GM18858 (cell line): ENCODE results near the gene C1QTNF6.

Source experiments
- ATAC-seq: cut with Tn5 transposase; IDR thresholded peaks from one replicate; pipeline ENCODE4 v1.9.1; 2021; ENCODE audit not compliant: unreplicated experiment

Gene C1QTNF6

DNA sequence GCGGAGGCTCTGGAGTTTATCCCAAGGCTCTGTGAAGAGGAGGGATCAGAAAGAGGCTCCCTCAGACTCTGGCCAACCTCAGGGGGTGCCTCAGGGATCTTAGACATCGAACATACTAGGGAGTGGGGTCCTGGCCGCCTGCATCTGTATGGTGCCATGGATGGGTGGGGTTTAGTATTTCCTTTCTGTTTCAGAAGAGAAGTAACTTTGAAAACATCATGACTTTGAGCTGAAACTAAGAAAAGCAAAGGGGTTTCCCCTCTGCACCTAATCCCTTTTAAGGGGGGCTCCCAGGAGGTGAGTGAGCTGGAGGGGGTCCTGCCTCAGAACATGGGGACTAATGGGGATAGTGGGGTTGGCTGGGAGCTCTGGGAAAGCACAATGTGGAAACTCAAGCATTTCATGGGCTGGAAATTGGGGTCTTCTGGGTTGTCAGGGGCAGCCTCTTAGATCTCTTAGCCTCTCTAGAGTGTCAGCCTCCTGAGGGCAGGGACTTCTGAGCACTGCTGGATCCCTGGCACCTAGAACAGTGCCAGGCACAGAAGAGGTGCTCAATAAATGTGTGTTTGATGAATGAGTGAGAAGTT lies 36.0 kb upstream of the C1QTNF6 start:
- no peak for ATAC-seq

DNA sequence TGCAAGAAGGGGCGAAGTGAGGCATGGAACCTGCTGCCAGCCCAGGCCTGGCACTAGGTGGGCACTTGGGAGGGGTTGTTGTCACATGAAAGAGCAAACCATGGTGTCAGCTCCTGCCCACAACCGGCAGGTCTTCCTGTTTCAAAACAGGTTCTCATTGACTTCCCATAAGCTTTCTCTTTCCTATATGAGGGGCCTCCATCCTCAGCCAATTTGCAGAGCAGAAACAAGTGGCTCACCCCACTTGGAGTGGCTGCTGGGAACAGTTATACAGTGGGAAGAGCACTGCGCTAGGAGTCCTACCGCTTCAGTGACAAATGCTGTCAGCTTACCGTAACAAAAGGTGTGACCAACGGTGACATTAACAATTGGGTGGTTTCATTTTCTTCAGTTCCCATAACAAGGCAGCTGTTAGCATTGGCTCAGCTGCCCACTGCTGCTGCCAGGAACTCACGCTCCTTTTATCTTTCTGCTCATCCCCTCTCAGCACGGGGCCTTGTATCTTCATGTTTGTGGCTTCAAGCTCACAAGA lies 34.5 kb upstream of the C1QTNF6 start:
- ATAC-seq = no peak

DNA sequence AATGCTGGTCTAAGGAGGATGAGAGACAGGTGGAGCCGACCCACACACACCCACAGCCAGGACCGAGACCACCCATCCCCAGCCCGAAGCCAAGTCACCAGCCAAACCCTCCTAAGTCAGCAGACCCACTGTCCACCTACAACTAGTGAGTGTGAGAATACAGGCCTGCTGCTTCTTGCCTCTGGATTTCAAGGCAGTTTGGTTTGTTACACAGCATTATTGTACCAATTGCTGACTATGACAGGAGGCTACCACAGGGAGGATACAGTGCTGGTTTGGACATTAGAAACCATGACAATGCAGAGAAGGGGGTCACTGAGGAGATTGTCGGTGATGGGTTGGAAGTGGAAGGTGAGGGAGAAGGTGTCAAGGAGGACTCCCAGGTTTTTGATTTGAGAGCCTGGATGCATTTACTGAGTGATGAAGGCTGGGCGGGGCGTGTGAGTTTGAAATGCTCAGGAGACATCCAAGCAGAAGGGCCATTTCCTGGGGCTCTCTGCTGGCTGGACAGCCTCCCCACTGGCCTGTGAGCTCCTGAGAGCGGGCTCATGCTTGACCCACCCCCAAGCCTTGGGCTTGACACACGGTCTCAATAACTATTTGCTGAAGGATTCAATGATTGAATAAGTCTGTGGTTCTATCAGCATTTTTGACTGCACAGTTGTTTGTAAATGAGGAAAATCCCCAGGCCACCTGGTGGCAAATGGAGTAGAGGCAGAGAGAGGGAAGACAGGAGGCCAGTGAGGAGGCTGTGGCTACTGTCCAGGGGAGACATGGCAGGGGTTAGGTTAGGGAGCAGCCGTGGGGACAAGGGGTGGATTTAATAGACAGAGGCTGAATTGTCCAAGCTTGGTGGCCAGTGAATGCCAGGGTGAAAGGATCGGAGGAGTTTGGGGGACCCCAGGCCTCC lies 33.6 kb upstream of the C1QTNF6 start:
- no peak for ATAC-seq

DNA sequence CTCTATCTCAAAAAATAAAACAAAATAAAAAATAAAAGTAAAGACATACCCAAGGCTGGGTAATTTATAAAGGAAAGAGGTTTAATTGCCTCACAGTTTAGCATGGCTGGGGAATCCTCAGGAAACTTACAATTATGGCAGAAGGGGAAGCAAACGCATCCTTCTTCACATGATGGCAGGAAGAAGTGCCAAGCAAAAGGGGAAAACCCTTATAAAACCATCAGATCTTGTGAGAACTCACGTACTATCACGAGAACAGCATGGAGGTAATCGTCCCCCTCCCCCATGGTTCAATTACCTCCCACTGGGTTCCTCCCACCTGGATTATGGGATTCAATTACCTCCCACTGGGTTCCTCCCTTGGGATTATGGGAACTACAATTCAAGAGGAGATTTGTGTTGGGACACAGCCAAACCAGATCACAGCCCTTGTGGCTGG lies 32.5 kb upstream of the C1QTNF6 start:
- no peak for ATAC-seq

DNA sequence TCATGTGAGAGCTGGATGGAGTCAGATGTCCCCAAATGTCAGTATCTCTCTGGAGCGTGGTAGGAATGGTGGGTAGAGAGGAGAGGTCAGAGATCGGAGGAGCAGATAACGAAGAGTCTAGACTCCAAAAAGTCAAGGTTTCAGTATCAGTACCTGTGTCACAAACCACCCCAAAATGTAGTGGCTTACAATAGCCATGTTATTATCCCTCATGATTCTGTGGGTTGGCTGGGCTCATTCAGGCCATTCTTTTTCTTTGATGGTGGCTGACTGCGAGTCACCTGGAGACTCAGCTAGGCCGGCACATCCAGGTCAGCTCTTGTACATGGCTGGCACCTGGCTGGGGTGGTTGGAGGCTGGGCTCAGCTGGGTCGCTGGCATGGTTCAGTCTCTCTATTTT lies 31.5 kb upstream of the C1QTNF6 start:
- peak; percentile 6 for ATAC-seq

DNA sequence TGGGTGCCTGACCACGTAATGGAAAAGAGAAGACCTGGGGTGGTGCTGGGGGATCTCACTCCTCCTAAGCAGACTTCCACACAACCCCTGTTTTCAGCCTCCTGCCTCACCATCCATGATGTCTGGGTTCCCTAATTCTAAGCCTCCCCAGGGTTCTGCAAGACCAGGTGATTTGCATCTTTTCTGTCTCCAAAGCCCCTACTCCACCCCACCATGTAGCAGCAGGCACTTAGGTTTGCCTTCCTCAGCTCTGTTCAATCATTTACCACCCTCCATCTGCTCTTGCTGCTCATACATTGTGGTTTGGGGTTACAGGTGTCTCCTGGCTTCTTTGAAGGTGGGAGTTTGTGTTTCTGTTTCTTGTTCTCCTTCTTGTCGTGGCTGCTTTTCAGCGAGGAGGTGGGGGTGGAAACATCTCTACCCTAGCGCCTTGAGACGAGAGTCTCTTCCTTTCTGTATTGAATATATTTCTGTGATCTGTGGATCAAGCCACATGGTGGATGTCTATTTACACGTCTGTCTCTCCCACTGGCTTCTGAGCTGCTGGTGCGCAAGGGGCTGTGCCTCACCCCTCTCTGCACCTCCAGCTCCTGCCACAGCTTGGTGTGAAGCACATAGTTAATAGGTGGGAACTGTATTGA lies 30.8 kb upstream of the C1QTNF6 start:
- peak; percentile 71 for ATAC-seq

DNA sequence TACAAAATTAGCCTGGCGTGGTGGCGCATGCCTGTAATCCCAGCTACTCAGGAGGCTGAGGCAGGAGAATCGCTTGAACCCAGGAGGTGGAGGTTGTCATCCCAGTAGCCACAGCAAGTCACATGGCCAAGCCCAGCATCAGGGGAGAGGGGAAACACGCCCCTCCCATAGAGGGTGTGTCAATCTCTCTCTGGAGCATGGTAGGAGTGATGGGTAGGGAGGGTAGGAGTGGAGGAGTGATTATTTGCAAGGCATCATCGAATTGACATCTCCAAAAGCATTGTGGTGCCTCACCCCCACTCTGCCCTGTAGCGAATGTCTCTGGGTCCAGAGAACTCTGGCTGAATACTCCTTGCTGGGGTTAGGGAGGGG lies 30.3 kb upstream of the C1QTNF6 start:
- no peak for ATAC-seq

DNA sequence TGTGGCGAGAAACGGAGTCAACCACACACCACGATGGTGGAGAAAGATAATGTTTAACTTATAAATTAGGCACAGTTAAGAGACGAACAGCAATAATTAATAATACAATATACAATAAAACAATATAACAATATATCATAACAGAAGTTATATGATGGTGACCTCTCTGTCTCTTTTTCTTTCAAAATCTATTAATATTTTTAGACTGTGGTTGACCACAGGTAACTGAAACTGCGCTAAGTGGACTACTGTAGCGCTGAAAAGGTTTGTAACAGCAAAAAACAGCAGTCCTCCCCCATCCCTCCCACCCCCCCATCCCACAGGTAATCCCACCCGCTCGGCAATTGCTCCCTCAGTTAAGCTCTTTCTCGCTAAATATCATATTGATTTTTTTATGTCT lies 27.8 kb upstream of the C1QTNF6 start:
- ATAC-seq = no peak

DNA sequence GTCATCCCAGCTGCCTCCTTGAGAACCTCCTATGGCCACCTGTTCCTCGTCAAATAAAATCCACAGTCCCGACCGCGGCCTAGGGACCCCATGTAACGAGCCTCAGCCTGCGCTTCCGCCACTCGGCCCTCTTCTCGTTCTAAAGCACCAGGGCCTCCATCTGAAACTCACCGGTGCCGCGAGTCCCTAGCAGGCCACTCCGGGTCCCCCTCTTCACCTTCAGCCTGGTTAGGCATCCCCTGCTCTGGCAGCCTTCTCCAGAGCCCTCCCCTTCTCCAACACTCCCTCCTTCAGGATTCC lies 26.6 kb upstream of the C1QTNF6 start:
- no peak for ATAC-seq

DNA sequence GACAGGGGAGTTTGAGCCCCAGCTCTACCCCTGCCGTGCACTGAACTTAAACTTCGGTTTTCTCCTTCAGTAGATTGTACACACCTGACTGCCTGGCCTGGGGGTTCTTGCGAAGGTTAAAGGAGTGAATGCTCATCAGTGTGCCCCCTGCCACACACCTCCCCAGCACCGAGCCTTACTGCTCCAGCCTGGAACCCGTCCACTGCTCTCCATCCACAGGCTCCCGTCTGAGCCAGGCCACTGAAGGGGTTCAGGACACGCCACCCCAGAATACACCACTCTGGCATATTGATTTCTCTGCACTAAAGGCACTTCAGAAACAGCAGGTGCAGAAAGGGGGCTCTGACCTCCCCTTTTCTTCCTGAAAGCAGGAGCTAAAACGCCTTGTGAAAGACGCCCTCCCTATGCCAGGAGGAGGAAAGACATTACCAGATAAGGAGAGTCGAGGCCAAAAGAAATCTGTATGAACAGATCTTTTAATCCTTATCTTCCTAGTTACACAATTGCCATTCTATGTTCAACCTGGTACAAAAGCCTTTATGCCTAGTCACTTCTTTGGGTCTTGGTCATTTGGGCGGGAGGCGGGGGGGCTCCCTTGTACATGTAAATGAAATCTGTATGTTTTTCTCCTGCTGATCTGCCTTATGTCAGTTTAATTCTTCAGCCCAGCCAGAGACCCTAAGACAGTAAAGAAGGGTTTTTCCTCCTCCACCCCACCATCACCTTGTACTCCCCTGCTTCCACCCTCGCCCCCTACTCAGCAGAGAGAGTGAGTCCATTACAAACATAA lies 26.1 kb upstream of the C1QTNF6 start:
- no peak for ATAC-seq

DNA sequence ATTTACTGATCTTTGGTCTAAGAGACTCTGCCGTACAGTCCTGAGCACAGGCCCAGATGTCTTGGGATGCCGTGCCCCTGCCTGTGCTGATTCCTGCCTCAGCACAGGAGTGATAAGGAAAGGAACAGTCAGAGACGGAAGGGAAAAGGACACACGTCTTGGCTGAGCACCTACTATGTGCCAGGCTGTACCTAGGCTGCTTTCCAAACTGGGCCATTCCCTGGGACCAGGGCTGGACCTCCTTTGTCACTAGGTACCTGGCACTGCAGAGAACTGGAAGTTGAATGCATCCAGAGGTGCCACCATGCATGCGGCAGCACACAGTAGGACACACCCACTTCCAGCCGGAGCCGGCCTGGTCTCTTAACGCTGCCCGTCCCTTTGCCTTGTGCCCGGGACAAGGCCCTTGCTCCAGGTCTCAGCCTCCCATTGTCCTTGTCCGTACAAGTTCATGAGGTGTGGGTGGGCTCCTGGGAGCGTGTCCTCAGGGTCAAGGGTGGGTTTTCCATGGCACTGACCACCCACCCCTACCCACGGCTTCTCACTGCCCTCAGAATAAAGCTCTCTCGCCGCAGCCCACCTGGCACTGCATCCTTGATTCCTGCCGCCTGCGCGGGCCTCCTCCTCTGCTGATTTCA lies 25.3 kb upstream of the C1QTNF6 start:
- no peak for ATAC-seq

DNA sequence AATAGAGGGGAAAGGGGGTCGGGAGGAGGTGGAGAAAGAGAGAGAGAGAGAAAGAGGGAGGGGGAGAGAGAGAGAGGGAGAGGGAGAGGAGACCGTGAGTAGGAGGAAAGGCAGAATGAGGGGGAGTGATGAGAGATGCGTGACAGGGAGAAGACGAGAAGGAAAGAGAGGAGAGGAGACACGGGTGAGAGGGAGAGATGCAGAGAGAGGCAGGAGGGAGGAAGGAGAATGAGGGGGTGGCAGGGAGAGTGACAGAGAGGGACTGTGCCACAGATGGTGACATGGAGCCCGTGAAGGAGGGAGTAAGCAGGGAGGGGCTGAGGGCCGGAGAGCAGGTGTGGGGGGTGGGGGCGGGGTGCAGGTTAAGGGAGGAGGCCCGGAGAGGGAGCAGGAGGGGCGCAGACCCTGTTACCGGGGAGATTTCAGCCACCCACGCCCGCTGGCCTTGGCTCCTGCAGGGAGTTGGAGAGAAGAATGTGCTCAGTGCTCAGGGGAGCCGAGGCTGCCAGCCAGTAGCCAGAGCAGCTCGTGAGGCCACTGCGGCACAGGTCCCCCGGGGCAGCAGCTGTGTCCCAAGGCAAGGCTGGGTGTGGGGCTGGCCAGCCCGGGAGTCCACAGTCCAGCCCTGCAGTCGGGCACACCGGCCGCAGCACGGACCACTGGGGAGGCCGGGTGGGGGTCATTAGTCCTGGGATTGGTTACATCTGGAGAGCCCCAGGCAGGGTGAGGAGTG lies 24.3 kb upstream of the C1QTNF6 start, which contains the start of gene SSTR3:
SSTR3 (minus strand) TSS at position 304 of the 733 bp plus-strand sequence. CDS start 4,674 bp downstream, outside the sequence.
- ATAC-seq = no peak

DNA sequence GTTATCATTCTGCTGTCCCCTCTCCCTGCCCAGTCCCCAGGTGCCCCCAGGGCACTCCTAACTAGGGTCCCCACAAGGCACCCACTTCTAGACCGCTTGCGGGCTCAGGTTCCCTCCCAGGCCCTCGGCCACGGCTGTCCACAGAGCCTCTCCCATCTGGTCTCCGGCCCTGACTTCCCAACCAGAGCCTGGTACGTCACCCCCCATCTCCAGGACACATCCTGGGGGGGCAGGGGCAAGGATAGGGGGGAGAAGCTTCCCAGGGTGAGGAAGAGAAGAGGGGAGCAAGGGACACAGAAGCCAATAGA lies 23.8 kb upstream of the C1QTNF6 start:
- ATAC-seq = no peak

DNA sequence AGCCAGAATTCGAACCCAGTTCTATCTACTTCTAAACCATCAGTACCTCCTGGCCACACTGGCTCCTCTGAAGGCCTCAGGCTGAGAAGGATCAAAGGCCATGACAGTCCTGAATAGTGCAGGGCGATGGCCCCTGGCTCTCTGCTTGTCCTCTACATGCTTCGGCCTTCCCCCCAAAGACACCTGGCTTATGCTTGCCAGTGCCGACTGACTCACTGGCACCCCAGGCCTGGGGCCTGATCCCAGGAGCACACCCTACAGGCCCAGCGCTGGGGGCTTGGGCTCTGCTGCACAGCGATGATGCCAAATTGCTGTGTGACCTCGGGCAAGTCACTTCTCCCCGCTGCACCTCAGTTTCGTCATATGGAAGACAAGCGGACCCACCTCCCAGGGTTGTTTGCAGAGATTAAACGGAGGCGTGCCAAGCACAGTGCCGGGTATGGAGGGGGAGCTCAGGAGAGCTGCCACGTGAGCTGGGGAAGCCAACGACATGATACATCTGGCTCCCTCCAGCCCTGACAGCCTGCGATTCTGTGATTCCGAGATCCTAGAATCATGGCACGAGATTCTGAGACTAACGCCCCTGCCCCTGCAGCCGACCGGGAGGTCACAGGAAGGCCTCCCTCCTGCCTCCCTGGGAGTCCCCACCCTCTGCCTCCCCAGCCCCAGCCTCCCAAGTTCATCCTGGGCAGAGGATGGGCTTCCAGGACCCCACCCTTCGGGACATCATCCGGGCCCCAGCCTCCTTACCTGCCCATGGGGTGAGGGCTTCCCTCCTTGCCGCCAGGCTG lies 23.2 kb upstream of the C1QTNF6 start:
- no peak for ATAC-seq

DNA sequence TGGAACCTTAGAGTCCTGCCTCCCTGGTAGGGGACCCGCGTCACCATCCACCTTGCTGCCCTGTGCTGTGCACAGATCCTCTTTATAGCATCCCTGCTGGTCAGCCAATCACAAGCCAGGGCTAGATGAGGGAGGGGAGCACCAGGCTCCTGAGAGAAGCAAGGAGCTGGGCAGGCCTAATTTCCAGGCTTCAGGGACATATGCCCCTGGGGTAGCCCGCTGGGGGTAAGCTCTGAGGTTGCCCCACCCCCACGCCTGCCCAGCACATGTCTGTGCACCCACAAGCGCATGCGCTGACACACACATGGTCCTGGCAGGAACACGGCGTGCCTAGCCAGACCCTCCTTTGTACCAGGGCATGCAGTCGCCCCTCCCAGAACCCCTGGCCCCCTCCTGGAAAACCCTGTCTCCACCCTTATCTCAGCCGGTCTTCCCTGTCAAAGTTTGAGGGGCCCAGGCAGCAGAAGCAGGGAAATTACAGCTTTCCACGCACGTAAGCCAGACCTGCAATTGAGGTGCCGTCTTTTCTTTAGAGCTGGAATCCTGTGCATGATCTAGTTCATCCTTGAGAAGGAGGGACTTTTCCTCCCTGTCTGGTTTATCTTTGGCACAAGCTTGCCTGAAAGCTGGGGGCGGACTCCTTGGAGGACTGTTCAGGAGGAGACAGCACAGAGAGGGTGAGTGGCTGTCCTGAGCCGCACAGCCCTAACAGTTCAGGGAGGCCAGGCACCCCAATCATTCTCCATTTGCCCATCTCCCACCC lies 22.2 kb upstream of the C1QTNF6 start:
- no peak for ATAC-seq

DNA sequence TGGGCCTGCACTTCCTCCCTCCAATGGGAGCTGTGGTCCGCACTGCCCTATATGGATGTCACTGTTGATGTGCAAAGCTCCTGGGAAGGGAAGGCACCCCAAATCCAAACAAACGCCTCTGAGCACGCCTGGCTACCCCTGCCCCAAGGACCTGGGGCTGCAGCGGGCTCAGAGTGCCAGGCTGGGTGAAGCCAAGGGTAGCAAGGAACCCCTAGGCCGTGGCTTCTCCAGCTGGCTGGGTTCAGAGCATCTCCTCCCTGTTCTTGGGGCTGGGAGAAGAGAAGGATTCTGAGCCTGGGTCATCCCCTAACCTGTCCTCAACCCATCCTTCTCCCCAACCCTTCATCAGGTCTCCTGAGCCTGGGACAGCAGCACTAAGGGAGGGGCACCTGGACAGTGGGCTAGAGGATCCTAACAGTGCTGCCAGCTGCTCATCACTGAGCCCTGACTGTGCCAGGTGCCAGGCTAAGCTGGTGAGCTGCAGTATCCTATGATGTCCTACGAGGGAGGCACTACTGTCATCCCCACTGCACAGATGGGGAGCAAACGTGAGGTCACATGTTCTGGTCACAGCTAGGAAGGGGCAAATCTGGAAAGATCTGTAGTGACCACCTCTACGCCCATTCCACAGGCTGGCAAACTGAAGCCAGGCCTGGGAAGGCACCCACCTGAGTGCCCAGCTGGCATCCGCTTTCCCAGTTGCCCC lies 21.2 kb upstream of the C1QTNF6 start:
- ATAC-seq = no peak

DNA sequence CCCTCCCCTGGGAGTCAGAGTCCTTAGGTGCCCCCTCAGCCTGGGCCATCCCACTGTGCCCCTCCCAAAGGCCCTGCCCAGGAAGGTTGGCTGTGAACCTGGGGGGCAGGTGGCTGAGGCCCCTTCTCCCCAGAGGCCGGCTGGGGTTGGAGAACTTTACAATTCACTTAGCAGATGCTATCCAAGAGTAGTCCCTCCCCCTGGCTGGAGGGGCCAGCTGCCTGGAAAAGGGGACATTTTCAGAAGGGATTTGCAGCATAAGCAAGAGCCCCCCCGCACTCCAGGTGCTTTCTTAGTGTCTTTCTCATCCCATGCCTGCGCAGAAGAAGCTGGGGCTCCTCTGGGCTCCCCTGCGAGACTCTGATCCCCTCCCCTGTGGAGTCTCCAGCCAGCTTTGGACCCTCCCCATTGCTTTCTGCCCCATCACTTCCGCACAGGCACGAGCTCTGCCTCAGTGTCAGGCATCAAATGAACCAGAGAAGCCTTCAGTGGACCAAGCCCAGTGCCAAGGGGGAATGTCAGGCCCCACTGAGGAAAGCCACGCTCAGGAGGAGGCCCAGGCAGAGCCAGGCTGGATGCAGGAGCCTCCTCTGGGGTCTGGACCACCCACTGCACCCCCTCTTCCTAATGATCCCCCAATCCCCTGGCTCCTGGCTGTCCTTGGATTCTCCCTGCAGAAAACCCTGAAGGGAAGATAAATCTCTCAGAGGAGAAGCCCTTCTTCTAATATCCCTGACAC lies 20.5 kb upstream of the C1QTNF6 start:
- no peak for ATAC-seq
